GM12878 (cell line): ENCODE data around the gene MAN1A1. TPM values are rescaled to one million over a fixed set of nuclear protein-coding genes. Genes with fewer than 3 reads are reported as not detected.
A peak's percentile ranks its signal among the peaks of the same experiment; 100 is the strongest.

ENCODE experiments used
- ASH2L ChIP-seq: fragments of 300-600, 200-600 bp; sonication (generic); IDR thresholded peaks from 2 replicates; pipeline ENCODE4 v1.6.1; 2017; ENCODE audit warnings: low read depth, mild to moderate bottlenecking, borderline replicate concordance
- BCLAF1 ChIP-seq: fragments of 450-650 bp; IDR thresholded peaks from 2 replicates; pipeline ENCODE4 v1.6.1; 2017; ENCODE audit warnings: antibody characterized with exemption, mild to moderate bottlenecking, moderate library complexity
- BRCA1 ChIP-seq: IDR thresholded peaks from 2 replicates; pipeline ENCODE4 v1.6.1; 2011; ENCODE audit warnings: low read depth, low read length, improper control_type of control experiment
- DPF2 ChIP-seq: fragments of 450-650 bp; IDR thresholded peaks from 2 replicates; pipeline ENCODE4 v1.6.1; 2017; ENCODE audit warnings: mild to moderate bottlenecking
- ETV6 ChIP-seq, 2 experiments: fragments of 450-650 bp in 1 of 2; IDR thresholded peaks in 1 of 2; conservative IDR thresholded peaks in 1 of 2; 2 replicates each; pipeline ENCODE4 v1.6.1; 2014; ENCODE audit warnings: antibody characterized with exemption in 1 of 2, borderline replicate concordance in 1 of 2, low read depth in 1 of 2, mild to moderate bottlenecking in 1 of 2, moderate library complexity in 1 of 2
- IRF4 ChIP-seq: IDR thresholded peaks from 2 replicates; pipeline ENCODE4 v1.6.1; 2011; ENCODE audit warnings: low read depth, low read length
- IRF5 ChIP-seq: fragments of 450-650 bp; IDR thresholded peaks from 2 replicates; pipeline ENCODE4 v1.6.1; 2017; ENCODE audit warnings: borderline replicate concordance
- JUNB ChIP-seq: IDR thresholded peaks from 2 replicates; pipeline ENCODE4 v1.6.1; 2016; ENCODE audit warnings: antibody characterized with exemption, mild to moderate bottlenecking
- KDM1A ChIP-seq: fragments of 200-600 bp; sonication (generic); IDR thresholded peaks from 2 replicates; pipeline ENCODE4 v1.6.1; 2016; ENCODE audit warnings: borderline replicate concordance
- PBX3 ChIP-seq: IDR thresholded peaks from 2 replicates; pipeline ENCODE4 v1.6.1; 2011; ENCODE audit warnings: mild to moderate bottlenecking, low read depth, low read length, moderate library complexity; ENCODE audit not compliant: insufficient replicate concordance
- RELA ChIP-seq: fragments of 450-650 bp; IDR thresholded peaks from 2 replicates; pipeline ENCODE4 v1.8.0; 2014; ENCODE audit warnings: borderline replicate concordance; ENCODE audit not compliant: partially characterized antibody
- RELB ChIP-seq: fragments of 450-650 bp; IDR thresholded peaks from 2 replicates; pipeline ENCODE4 v1.6.1; 2017; ENCODE audit warnings: low read depth, mild to moderate bottlenecking, moderate library complexity
- SPI1 ChIP-seq: IDR thresholded peaks from 2 replicates; pipeline ENCODE4 v1.6.1; 2011; ENCODE audit warnings: low read depth, mild to moderate bottlenecking, low read length, moderate library complexity, borderline replicate concordance; ENCODE audit not compliant: insufficient read depth
- SUPT20H ChIP-seq: IDR thresholded peaks from 2 replicates; pipeline ENCODE4 v1.6.1; 2011; ENCODE audit warnings: low read depth, mild to moderate bottlenecking, low read length, moderate library complexity, borderline replicate concordance; ENCODE audit not compliant: control insufficient read depth
- TBL1XR1 ChIP-seq: IDR thresholded peaks from 2 replicates; pipeline ENCODE4 v1.6.1; 2012; ENCODE audit warnings: low read depth, low read length, improper control_type of control experiment
- TCF3 ChIP-seq: IDR thresholded peaks from 2 replicates; pipeline ENCODE4 v1.6.1; 2012; ENCODE audit warnings: low read depth, mild to moderate bottlenecking, low read length, borderline replicate concordance; ENCODE audit not compliant: insufficient read depth
- ZNF274 ChIP-seq: IDR thresholded peaks from one replicate; pipeline ENCODE4 v1.8.0; 2011; ENCODE audit not compliant: insufficient read length, insufficient read depth
- ZNF687 ChIP-seq: fragments of 450-650 bp; IDR thresholded peaks from 2 replicates; pipeline ENCODE4 v1.6.1; 2017; ENCODE audit warnings: mild to moderate bottlenecking, moderate library complexity
- polyA plus RNA-seq, 11 experiments: library from polyadenylated mRNA; depleted of rRNA in 4 of 11; unstranded in 6 of 11; stranded (reverse) in 5 of 11; fragments of >200 nt; fragmentation: Nextera tagmentation in 4 of 11; fragmentation: Illumina TruSeq in 1 of 11; extraction: Ambion mirVana in 4 of 11; extraction: Trizol in 1 of 11; gene quantifications; 1 replicate in 1 of 11; 2 replicates in 10 of 11; pipeline versions ENCODE4 v1.2.1 to v1.2.3, GENCODE V29; 2011 to 2016; ENCODE audit warnings: inconsistent platforms in 2 of 11, missing spikeins in 2 of 11, low read depth in 1 of 11
- total RNA-seq, 4 experiments: library from RNA; depleted of rRNA in 3 of 4; stranded (reverse); fragments of >200 nt in 3 of 4; fragmentation: Illumina TruSeq in 1 of 4; extraction: Trizol in 1 of 4; gene quantifications; 2 replicates each; pipeline versions ENCODE4 v1.2.1 to v1.2.3, GENCODE V29; 2013 to 2021

The MAN1A1 gene
- total and polyA plus RNA-seq, 10 of the 15 experiments (the other 5 are each of a cell fraction or from before 2014, with no cell fraction given), result 5.4 to 28.1 (median 19.5) TPM

GRCh38 chr6:119322715-119323350 lies 26.7 kb downstream of the MAN1A1 start (continued):
- peak; percentile 49; the same call in 1 of the 2 replicates for TF ChIP-seq ZNF687
- peak; percentile 12; the same call in 1 of the 2 replicates for TF ChIP-seq SPI1
- TF ChIP-seq IRF5, result no peak
- no peak for TF ChIP-seq BCLAF1
- TF ChIP-seq BRCA1, result no peak
- no peak for TF ChIP-seq KDM1A
- no peak for TF ChIP-seq TCF3
- TF ChIP-seq PBX3, result no peak
- peak; percentile 85 for TF ChIP-seq DPF2
- no peak for TF ChIP-seq TBL1XR1
- TF ChIP-seq RELB, result peak; percentile 60
- TF ChIP-seq IRF4, result 0 out of 2 replicates have a peak, but pooled peaks have one; percentile 14
- TF ChIP-seq RELA, result no peak
- no peak for TF ChIP-seq SUPT20H
- TF ChIP-seq ETV6 (conservative IDR thresholded peaks at IDR 0.05 in 1 of 2, IDR thresholded peaks at IDR 0.05 in 1 of 2; ENCODE audit: borderline replicate concordance in 1 of 2, low read depth in 1 of 2), result no peak
- TF ChIP-seq ASH2L, result no peak
- no peak for TF ChIP-seq ZNF274
- TF ChIP-seq JUNB, result no peak
